A673 (cell line): ENCODE results near the gene HS6ST3.

Source experiments
- EZH2 ChIP-seq: fragments of 200-600 bp; sonication (generic); IDR thresholded peaks from 2 replicates; pipeline ENCODE4 v1.6.1; 2017; ENCODE audit warnings: borderline replicate concordance, low read depth, mild to moderate bottlenecking, mixed read lengths, antibody characterized with exemption, low read length; ENCODE audit not compliant: poor library complexity, severe bottlenecking
- TF ChIP-seq, protein P1 (sequence below): fragments of 300-800, 200-600 bp; sonication (generic); conservative IDR thresholded peaks from 2 replicates; pipeline ENCODE4 v1.5.1; 2017; ENCODE audit warnings: low read depth, mild to moderate bottlenecking, antibody characterized with exemption, low read length, moderate library complexity, mixed read lengths

DNA sequence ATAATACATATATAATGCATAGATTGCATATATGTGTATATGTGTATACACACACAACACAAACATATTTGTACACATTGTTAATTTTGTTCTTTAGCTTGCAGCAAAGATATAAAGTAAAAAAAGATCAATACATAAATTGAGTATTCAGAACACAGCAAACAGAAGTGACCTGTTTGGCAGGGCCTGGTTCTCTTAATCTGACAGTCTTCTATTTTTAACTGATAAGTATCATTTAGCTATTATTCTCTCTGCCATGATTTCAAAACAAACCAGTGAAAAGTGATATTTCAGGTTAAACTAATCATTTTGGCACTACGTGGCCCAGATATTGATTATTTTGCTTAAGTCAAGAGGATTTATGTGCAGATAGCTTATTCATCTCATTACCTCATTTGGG lies 595.0 kb downstream of the HS6ST3 start:
- TF ChIP-seq, protein P1, sequence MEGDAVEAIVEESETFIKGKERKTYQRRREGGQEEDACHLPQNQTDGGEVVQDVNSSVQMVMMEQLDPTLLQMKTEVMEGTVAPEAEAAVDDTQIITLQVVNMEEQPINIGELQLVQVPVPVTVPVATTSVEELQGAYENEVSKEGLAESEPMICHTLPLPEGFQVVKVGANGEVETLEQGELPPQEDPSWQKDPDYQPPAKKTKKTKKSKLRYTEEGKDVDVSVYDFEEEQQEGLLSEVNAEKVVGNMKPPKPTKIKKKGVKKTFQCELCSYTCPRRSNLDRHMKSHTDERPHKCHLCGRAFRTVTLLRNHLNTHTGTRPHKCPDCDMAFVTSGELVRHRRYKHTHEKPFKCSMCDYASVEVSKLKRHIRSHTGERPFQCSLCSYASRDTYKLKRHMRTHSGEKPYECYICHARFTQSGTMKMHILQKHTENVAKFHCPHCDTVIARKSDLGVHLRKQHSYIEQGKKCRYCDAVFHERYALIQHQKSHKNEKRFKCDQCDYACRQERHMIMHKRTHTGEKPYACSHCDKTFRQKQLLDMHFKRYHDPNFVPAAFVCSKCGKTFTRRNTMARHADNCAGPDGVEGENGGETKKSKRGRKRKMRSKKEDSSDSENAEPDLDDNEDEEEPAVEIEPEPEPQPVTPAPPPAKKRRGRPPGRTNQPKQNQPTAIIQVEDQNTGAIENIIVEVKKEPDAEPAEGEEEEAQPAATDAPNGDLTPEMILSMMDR = no peak
- TF ChIP-seq EZH2 = no peak
